CD4-positive, alpha-beta T cell (primary cell): ENCODE data around the gene PHKB. TPM values are rescaled to one million over a fixed set of nuclear protein-coding genes. Genes with fewer than 3 reads are reported as not detected.
A peak's percentile ranks its signal among the peaks of the same experiment; 100 is the strongest.

Source experiments
- ATAC-seq: fragments of 200-7000 bp; cut with Tn5 transposase; one replicate; pipeline ENCODE4 v1.10.0; 2022; ENCODE audit warnings: mild to moderate bottlenecking; ENCODE audit not compliant: poor library complexity
- CTCF ChIA-PET: fragments of 350-600 bp; sonication (Branson Sonifier 250); formaldehyde crosslinking; loops from one replicate; lab custom pipeline; 2021; ENCODE audit warnings: antibody characterized with exemption, inconsistent platforms; lab: Charles Lee
- POLR2A ChIA-PET: fragments of 350-600 bp; sonication (Branson Sonifier 250); formaldehyde crosslinking; loops from one replicate; lab custom pipeline; 2021; ENCODE audit warnings: antibody characterized with exemption, inconsistent platforms; lab: Charles Lee
- DNase-seq, 14 experiments: peaks; one replicate each; pipeline ENCODE4 v3.0.0-alpha.2; 2013 to 2020; ENCODE audit warnings: mixed read lengths in 2 of 14
- H3K27ac ChIP-seq, 2 donors: one replicate each; pipeline versions ENCODE4 v1.5.1 to v1.7.0; 2013; ENCODE audit warnings: low read length in 2 of 2, low read depth in 1 of 2, mild to moderate bottlenecking in 1 of 2
- H3K27me3 ChIP-seq, 2 experiments: 1 replicate in 1 of 2; 2 replicates in 1 of 2; pipeline versions ENCODE4 v1.6.1 to v1.7.0; 2013; ENCODE audit warnings: low read length in 2 of 2, control low read depth in 1 of 2, mild to moderate bottlenecking in 1 of 2, moderate library complexity in 1 of 2; ENCODE audit not compliant: insufficient read depth in 2 of 2, control insufficient read depth in 1 of 2
- H3K36me3 ChIP-seq: one replicate; pipeline ENCODE4 v1.6.1; 2013; ENCODE audit warnings: low read length, control low read depth; ENCODE audit not compliant: insufficient read depth
- H3K4me1 ChIP-seq: one replicate; pipeline ENCODE4 v1.6.1; 2013; ENCODE audit warnings: low read length, control low read depth; ENCODE audit not compliant: insufficient read depth
- H3K4me3 ChIP-seq: one replicate; pipeline ENCODE4 v1.5.1; 2013; ENCODE audit warnings: mild to moderate bottlenecking, low read length, moderate library complexity
- H3K9me3 ChIP-seq, 2 experiments: 1 replicate in 1 of 2; 2 replicates in 1 of 2; pipeline versions ENCODE4 v1.6.1 to v1.7.0; 2013; ENCODE audit warnings: low read length in 2 of 2, mild to moderate bottlenecking in 2 of 2, control low read depth in 1 of 2, moderate library complexity in 1 of 2; ENCODE audit not compliant: control insufficient read depth in 1 of 2, insufficient read depth in 1 of 2
- H3K27ac Mint-ChIP-seq: one replicate; pipeline ENCODE4 v1.8.0; 2020; ENCODE audit warnings: mixed read lengths
- H3K27me3 Mint-ChIP-seq: one replicate; pipeline ENCODE4 v1.8.0; 2021; ENCODE audit warnings: mixed read lengths
- H3K36me3 Mint-ChIP-seq: one replicate; pipeline ENCODE4 v1.8.0; 2021; ENCODE audit warnings: low read depth, mixed read lengths
- H3K4me1 Mint-ChIP-seq: one replicate; pipeline ENCODE4 v1.8.0; 2021; ENCODE audit warnings: low read depth, mixed read lengths
- H3K4me3 Mint-ChIP-seq: one replicate; pipeline ENCODE4 v1.8.0; 2020; ENCODE audit warnings: mild to moderate bottlenecking, mixed read lengths
- H3K9me3 Mint-ChIP-seq: one replicate; pipeline ENCODE4 v1.8.0; 2020; ENCODE audit warnings: mixed read lengths
- intact Hi-C, 2 experiments: fragments of 100-400 bp; cut with DNase I in 1 of 2; cut with micrococcal nuclease in 1 of 2; formaldehyde crosslinking; loops; one replicate each; pipeline versions ENCODE4 v1.15.1 to v1.9.0; 2023 to 2025; cut with DNase I, micrococcal nuclease
- total RNA-seq, 174 experiments: library from RNA in 2 of 174; stranded (reverse) in 2 of 174; gene quantifications; one replicate each; pipeline ENCODE4 v1.2.3 and lab custom pipeline; 2021 to 2026
- TF ChIP-seq, protein P1 (sequence below): fragments of 200-600 bp; IDR thresholded peaks from one replicate; pipeline ENCODE4 v1.8.0; 2022; ENCODE audit warnings: antibody characterized with exemption, mild to moderate bottlenecking

PHKB gene
- total RNA-seq, 2 experiments from 2014 or later = 28.8 to 31.3 TPM

DNA sequence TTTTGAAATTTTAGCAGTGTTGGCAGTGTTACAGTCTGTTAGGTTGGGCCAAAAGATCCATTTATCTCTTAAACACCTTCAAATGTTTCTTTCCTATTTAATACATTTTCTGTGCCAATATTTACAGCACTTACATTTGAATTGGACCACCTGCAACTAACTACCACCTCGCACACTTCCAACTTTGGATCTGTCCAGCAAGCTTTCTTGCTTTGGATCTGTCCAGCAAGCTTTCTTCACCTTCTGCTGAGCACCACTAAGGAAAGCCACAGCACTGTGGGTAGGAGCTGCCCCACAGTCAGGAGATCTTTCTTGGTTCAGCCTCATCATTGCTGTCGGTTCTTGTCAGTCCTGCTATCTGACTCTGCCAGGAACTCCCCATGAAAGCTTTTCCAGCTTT lies 129.3 kb downstream of the PHKB start:
- DNase-seq (no peak), ATAC-seq (no peak)
- H3K4me1 ChIP-seq = no peaks in the 10 kb centered on the region
- ChIA-PET POLR2A (no interaction called here), CTCF (no interaction called here)
- no peak overlapping the region for H3K27ac ChIP-seq
- TF ChIP-seq, protein P1, sequence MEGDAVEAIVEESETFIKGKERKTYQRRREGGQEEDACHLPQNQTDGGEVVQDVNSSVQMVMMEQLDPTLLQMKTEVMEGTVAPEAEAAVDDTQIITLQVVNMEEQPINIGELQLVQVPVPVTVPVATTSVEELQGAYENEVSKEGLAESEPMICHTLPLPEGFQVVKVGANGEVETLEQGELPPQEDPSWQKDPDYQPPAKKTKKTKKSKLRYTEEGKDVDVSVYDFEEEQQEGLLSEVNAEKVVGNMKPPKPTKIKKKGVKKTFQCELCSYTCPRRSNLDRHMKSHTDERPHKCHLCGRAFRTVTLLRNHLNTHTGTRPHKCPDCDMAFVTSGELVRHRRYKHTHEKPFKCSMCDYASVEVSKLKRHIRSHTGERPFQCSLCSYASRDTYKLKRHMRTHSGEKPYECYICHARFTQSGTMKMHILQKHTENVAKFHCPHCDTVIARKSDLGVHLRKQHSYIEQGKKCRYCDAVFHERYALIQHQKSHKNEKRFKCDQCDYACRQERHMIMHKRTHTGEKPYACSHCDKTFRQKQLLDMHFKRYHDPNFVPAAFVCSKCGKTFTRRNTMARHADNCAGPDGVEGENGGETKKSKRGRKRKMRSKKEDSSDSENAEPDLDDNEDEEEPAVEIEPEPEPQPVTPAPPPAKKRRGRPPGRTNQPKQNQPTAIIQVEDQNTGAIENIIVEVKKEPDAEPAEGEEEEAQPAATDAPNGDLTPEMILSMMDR = no peak
- Mint-ChIP-seq H3K27ac (no peak overlapping the region), H3K4me3 (no peak overlapping the region), H3K4me1 (no peaks in the 10 kb centered on the region), H3K27me3 (no peaks in the 10 kb centered on the region), H3K36me3 (peaks cover 65% of the 10 kb centered on the region), H3K9me3 (no peaks in the 10 kb centered on the region)
- H3K4me3 ChIP-seq = no peak overlapping the region
- no peaks in the 10 kb centered on the region for H3K27me3 ChIP-seq
- intact Hi-C loops = no loop called here
- H3K9me3 ChIP-seq = no peaks in the 10 kb centered on the region
- H3K36me3 ChIP-seq = peaks cover 48% of the 10 kb centered on the region

DNA sequence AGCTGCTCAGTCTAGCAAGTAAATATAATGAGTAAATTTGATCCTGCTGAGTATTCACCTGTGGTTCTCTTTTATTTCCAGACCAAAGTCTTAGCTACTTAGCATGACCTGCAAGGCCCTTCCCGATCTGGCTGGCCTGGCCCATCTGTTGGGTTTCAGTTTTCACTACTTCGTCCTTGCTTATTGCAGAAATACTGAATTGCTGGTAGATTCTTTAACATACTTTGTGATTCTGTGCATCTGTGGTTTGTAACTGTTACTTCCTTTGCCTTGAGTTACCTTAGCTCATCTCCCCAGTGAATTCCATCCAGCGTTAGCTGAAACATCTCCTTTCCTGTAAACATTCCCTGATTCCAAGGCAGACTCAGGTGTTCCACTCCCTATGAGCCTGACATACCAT lies 131.1 kb downstream of the PHKB start:
- Histone ChIP-seq H3K27me3 (no peaks in the 10 kb centered on the region), H3K4me3 (no peak overlapping the region), H3K4me1 (no peaks in the 10 kb centered on the region), H3K9me3 (no peaks in the 10 kb centered on the region), H3K36me3 (peaks cover 48% of the 10 kb centered on the region), H3K27ac (no peak overlapping the region)
- CTCF ChIA-PET = no interaction called here
- intact Hi-C loops = no loop called here
- H3K4me3 Mint-ChIP-seq = no peak overlapping the region
- DNase-seq (peak in 1 of 14 experiments; percentile 33), ATAC-seq (no peak)
- H3K9me3 Mint-ChIP-seq = no peaks in the 10 kb centered on the region
- no peaks in the 10 kb centered on the region for H3K4me1 Mint-ChIP-seq
- POLR2A ChIA-PET = interaction anchor here (1.0 kb wide), 1 partner anchor 131 kb away, joined by 3 read pairs; the partner anchor contains the start of gene PHKB
- H3K36me3 Mint-ChIP-seq = peaks cover 72% of the 10 kb centered on the region
- H3K27me3 Mint-ChIP-seq = no peaks in the 10 kb centered on the region
- H3K27ac Mint-ChIP-seq = no peak overlapping the region
- TF ChIP-seq, protein P1 = no peak

DNA sequence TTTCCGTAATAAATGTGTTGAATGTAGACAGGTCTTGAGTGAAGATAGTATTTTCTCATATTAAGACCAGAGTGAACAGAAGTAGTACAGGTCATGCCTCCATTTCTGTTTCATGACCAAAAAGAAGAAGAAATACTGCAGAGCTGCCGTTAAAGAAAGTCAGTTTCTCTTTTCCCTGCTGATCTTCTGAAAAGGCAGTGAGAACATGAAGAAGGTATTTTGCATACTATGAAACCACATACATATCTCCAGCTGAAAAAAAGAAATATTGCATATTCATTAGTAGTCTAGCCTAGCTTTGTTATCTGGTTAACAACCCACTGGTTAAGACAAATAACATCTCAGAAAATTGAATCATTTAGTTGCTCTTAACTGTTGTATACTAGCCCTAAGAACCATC lies 138.4 kb downstream of the PHKB start:
- CTCF ChIA-PET = no interaction called here
- H3K36me3 Mint-ChIP-seq = peaks cover 77% of the 10 kb centered on the region
- H3K4me1 Mint-ChIP-seq = peaks cover 6% of the 10 kb centered on the region
- no peak overlapping the region for H3K4me3 Mint-ChIP-seq
- H3K27ac Mint-ChIP-seq = no peak overlapping the region
- no peaks in the 10 kb centered on the region for H3K27me3 Mint-ChIP-seq
- Histone ChIP-seq H3K36me3 (peaks cover 5% of the 10 kb centered on the region), H3K9me3 (no peaks in the 10 kb centered on the region), H3K27ac (no peak overlapping the region), H3K4me1 (no peaks in the 10 kb centered on the region), H3K27me3 (no peaks in the 10 kb centered on the region), H3K4me3 (no peak overlapping the region)
- DNase-seq = no peak
- TF ChIP-seq, protein P1 = no peak
- ATAC-seq = no peak
- intact Hi-C loops = no loop called here
- POLR2A ChIA-PET = no interaction called here
- no peaks in the 10 kb centered on the region for H3K9me3 Mint-ChIP-seq
